ENCODE results near the gene JUP.

Gene JUP

GRCh38 chr17:41803049-41804020, 16.8 kb upstream of the JUP start:
- TF ChIP-seq CTCF (conservative IDR thresholded peaks at IDR 0.05; ENCODE audit: low read length) = no peak
- H3K4me3 ChIP-seq (ENCODE audit: low read length) = no peak overlapping the region
- no peak for DNase-seq (ENCODE audit: low read depth)

- DNase-seq (ENCODE audit: low read depth) = peak; percentile 61
- TF ChIP-seq CTCF (conservative IDR thresholded peaks at IDR 0.05; ENCODE audit: low read length) = peak; percentile 96
- H3K4me3 ChIP-seq (ENCODE audit: low read length) = peak overlapping the region; percentile 5; the same call in 1 of the 2 replicates
Measured at GRCh38 chr17:41801374-41802271, 15.1 kb upstream of the JUP start.

GRCh38 chr17:41800601-41801373, 14.3 kb upstream of the JUP start:
- H3K4me3 ChIP-seq (ENCODE audit: low read length) = no peak overlapping the region
- DNase-seq (ENCODE audit: low read depth) = peak; percentile 65
- TF ChIP-seq CTCF (conservative IDR thresholded peaks at IDR 0.05; ENCODE audit: low read length) = no peak

GRCh38 chr17:41799366-41799765, 12.9 kb upstream of the JUP start:
- no peak for TF ChIP-seq CTCF (conservative IDR thresholded peaks at IDR 0.05; ENCODE audit: low read length)
- no peak overlapping the region for H3K4me3 ChIP-seq (ENCODE audit: low read length)
- DNase-seq (ENCODE audit: low read depth) = no peak

GRCh38 chr17:41797377-41797776, 10.9 kb upstream of the JUP start:
- DNase-seq (ENCODE audit: low read depth) = no peak
- no peak overlapping the region for H3K4me3 ChIP-seq (ENCODE audit: low read length)
- TF ChIP-seq CTCF (conservative IDR thresholded peaks at IDR 0.05; ENCODE audit: low read length) = no peak

- DNase-seq (ENCODE audit: low read depth) = no peak
- no peak for TF ChIP-seq CTCF (conservative IDR thresholded peaks at IDR 0.05; ENCODE audit: low read length)
- no peak overlapping the region for H3K4me3 ChIP-seq (ENCODE audit: low read length)
Measured at GRCh38 chr17:41796121-41796895, 9.8 kb upstream of the JUP start.
